Tibial artery (tissue), 4 donors: ENCODE data around the gene AHSA1.

Source experiments
- DNase-seq, 2 donors: peaks; one replicate each; pipeline ENCODE4 v3.0.0-alpha.2; 2019
- H3K27ac ChIP-seq, 2 donors: fragments of 200-600 bp; sonication (generic) in 1 of 2; 1 replicate in 1 of 2; 2 replicates in 1 of 2; pipeline ENCODE4 v1.5.1; 2018 to 2019; ENCODE audit warnings: mild to moderate bottlenecking in 1 of 2
- H3K27me3 ChIP-seq, 2 donors: fragments of 200-600 bp; sonication (generic) in 1 of 2; one replicate each; pipeline versions ENCODE4 v1.5.1 to v1.6.0; 2016 to 2019
- H3K36me3 ChIP-seq, 3 donors: fragments of 200-600 bp; sonication (generic) in 2 of 3; one replicate each; pipeline ENCODE4 v1.5.1; 2016 to 2019; ENCODE audit warnings: mild to moderate bottlenecking in 2 of 3
- H3K4me1 ChIP-seq, 4 donors: fragments of 200-600 bp; sonication (generic) in 2 of 4; 1 replicate in 3 of 4; 2 replicates in 1 of 4; pipeline ENCODE4 v1.5.1; 2016 to 2019
- H3K4me3 ChIP-seq, 2 donors: fragments of 200-600 bp; sonication (generic) in 1 of 2; 1 replicate in 1 of 2; 2 replicates in 1 of 2; pipeline ENCODE4 v1.5.1; 2018 to 2019; ENCODE audit warnings: mild to moderate bottlenecking in 2 of 2
- H3K9me3 ChIP-seq, 3 donors: fragments of 200-600 bp; sonication (generic) in 1 of 3; one replicate each; pipeline ENCODE4 v1.5.1; 2016 to 2019
- intact Hi-C: fragments of 100-400 bp; cut with DNase I; formaldehyde crosslinking; loops from one replicate; pipeline ENCODE4 v1.15.0; 2023; ENCODE audit warnings: low total_unique reads
- TF ChIP-seq, protein P1 (sequence below), 2 experiments: fragments of 200-600 bp in 1 of 2; fragments of 450-650 bp in 1 of 2; IDR thresholded peaks; one replicate each; pipeline ENCODE4 v1.5.1; 2017 to 2019; ENCODE audit warnings: antibody characterized with exemption in 2 of 2, mild to moderate bottlenecking in 1 of 2, moderate library complexity in 1 of 2

Gene AHSA1

DNA sequence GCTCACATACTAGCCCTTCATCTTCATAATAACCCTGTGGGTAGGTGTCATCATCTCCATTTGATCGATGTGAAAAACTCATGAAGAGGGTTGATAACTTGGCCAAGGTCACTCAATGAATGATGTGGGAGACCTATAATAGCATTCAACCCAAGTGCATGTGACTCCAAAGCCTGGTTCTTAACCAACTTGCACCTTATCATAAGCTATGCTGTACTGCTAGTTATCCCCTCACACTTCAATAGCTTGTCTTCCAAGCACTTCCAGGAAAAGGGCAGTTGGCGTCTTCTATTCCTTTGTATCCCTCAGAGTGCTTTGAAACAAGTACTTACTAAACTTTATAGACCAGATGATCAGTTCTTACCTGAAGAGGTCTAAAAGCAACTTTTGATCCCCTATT lies 15.7 kb upstream of the AHSA1 start:
- Histone ChIP-seq H3K4me1 (no peaks in the 10 kb centered on the region), H3K9me3 (no peaks in the 10 kb centered on the region), H3K36me3 (peaks cover 66 to 93% (median 78%) of the 10 kb centered on the region in 3 donors), H3K4me3 (no peak overlapping the region), H3K27me3 (no peaks in the 10 kb centered on the region), H3K27ac (no peak overlapping the region)
- TF ChIP-seq, protein P1, sequence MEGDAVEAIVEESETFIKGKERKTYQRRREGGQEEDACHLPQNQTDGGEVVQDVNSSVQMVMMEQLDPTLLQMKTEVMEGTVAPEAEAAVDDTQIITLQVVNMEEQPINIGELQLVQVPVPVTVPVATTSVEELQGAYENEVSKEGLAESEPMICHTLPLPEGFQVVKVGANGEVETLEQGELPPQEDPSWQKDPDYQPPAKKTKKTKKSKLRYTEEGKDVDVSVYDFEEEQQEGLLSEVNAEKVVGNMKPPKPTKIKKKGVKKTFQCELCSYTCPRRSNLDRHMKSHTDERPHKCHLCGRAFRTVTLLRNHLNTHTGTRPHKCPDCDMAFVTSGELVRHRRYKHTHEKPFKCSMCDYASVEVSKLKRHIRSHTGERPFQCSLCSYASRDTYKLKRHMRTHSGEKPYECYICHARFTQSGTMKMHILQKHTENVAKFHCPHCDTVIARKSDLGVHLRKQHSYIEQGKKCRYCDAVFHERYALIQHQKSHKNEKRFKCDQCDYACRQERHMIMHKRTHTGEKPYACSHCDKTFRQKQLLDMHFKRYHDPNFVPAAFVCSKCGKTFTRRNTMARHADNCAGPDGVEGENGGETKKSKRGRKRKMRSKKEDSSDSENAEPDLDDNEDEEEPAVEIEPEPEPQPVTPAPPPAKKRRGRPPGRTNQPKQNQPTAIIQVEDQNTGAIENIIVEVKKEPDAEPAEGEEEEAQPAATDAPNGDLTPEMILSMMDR (IDR thresholded peaks at IDR 0.05): no peak
- intact Hi-C loops: no loop called here
- no peak for DNase-seq

DNA sequence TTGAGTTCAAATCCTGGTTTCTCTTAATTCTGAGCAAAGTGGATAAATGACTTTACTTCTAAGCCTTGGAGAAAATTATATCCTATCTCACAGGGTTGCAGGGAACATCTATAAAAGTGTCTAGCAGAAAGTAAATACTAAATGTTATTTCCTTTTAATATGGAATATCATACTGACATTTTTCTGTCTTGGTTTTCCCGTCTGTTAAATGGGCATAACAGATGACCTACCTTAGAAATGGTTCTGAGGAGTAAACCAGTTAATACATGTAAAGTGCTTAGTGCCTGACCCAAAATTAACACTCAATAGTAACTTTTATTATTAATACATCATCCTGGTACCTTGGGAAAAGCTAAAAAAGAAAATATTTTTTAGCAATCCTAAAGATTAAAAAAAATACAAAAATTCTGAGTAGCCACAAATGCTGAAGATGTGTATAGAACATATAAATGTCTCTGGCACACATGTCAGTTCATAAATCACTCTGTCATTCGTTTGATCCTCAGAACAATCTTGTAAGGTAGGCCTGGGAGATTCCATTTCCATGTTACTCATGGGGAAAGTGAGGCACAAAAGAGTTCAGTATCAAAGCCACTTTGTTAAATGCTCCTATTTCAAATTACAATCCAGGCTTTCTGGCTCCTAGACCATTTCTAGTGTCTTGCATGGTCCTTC lies 1.8 kb upstream of the AHSA1 start:
- H3K27me3 ChIP-seq: no peaks in the 10 kb centered on the region
- no peaks in the 10 kb centered on the region for H3K9me3 ChIP-seq
- H3K4me1 ChIP-seq: peaks cover 0 to 31% (median 21%) of the 10 kb centered on the region in 4 donors
- peaks cover 16 to 35% (median 27%) of the 10 kb centered on the region in 3 donors for H3K36me3 ChIP-seq
- intact Hi-C loops: loop anchor here (5.0 kb wide), 2 partner anchors 101 to 251 kb away; partner anchors contain the start of genes ALKBH1 and SLIRP
- H3K27ac ChIP-seq: peak overlapping the region in 1 of 2 donors; percentile 14
- TF ChIP-seq, protein P1 (IDR thresholded peaks at IDR 0.05): no peak
- H3K4me3 ChIP-seq: peak overlapping the region in 1 of 2 donors; percentile 89
- no peak for DNase-seq

DNA sequence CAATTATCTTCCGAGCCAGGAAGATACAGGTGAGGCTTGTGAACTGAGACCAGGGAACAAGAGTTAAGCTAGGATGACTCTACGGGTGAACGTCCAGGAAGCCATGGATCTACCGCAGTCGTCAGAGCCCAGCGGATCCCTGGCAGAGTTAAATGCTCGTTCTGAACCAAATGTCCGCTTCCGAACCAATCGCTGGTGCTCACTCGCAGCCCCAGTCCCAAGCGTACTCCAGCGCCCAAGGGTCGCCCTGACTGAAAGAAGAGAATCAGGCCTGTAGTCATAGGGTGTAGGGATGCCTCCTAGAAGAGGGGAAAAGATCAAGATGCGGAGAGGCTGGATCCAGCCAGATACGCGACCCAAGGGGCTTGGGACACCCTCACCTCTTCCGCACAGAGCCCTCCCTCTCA lies 775 bp upstream of the AHSA1 start:
- no peak for DNase-seq
- H3K36me3 ChIP-seq: peaks cover 22 to 35% (median 35%) of the 10 kb centered on the region in 3 donors

GRCh38 chr14:77458249-77458950 lies 507 bp downstream of the AHSA1 start:
- TF ChIP-seq, protein P1 (IDR thresholded peaks at IDR 0.05): no peak
- intact Hi-C loops: loop anchor here (5.0 kb wide), 2 partner anchors 99 to 249 kb away; partner anchors contain the start of genes ALKBH1 and SLIRP
- Histone ChIP-seq H3K9me3 (no peaks in the 10 kb centered on the region), H3K36me3 (peaks cover 34 to 38% (median 38%) of the 10 kb centered on the region in 3 donors), H3K4me3 (peak overlapping the region; percentile 89), H3K27me3 (no peaks in the 10 kb centered on the region), H3K4me1 (peaks cover 0 to 31% (median 21%) of the 10 kb centered on the region in 4 donors), H3K27ac (peak overlapping the region; percentile 92 to 94)
- DNase-seq: no peak

More for the DNA sequence above, 775 bp upstream of the AHSA1 start:
- no peaks in the 10 kb centered on the region for H3K27me3 ChIP-seq
- TF ChIP-seq, protein P1 (IDR thresholded peaks at IDR 0.05): no peak
- H3K4me3 ChIP-seq: peak overlapping the region; percentile 89
- no peaks in the 10 kb centered on the region for H3K9me3 ChIP-seq
- intact Hi-C loops: loop anchor here (5.0 kb wide), 2 partner anchors 100 to 250 kb away; partner anchors contain the start of genes ALKBH1 and SLIRP
- peaks cover 0 to 31% (median 21%) of the 10 kb centered on the region in 4 donors for H3K4me1 ChIP-seq
- H3K27ac ChIP-seq: peak overlapping the region; percentile 92 to 94

- intact Hi-C loops: loop anchor here (5.0 kb wide), 2 partner anchors 98 to 248 kb away; partner anchors contain the start of genes ALKBH1 and SLIRP
- Histone ChIP-seq H3K36me3 (peaks cover 42 to 46% (median 46%) of the 10 kb centered on the region in 3 donors), H3K4me3 (peak overlapping the region; percentile 89), H3K9me3 (no peaks in the 10 kb centered on the region), H3K27me3 (no peaks in the 10 kb centered on the region), H3K27ac (peak overlapping the region in 1 of 2 donors; percentile 94), H3K4me1 (peaks cover 0 to 31% (median 21%) of the 10 kb centered on the region in 4 donors)
- TF ChIP-seq, protein P1 (IDR thresholded peaks at IDR 0.05): peak; percentile 31 to 39
- DNase-seq: peak in 1 of 2 donors; percentile 77
Measured at GRCh38 chr14:77459072-77459723, 1.3 kb downstream of the AHSA1 start.
